Prostate gland (tissue), 2 donors: ENCODE data around the gene PP2D1. TPM values are rescaled to one million over a fixed set of nuclear protein-coding genes. Genes with fewer than 3 reads are reported as not detected.
A peak's percentile ranks its signal among the peaks of the same experiment; 100 is the strongest.

Experiments used
- DNase-seq: peaks from one replicate; pipeline ENCODE4 v3.0.0-alpha.2; 2019; ENCODE audit warnings: low spot score
- H3K27ac ChIP-seq, 2 donors: fragments of 200-600 bp; sonication (generic); 2 replicates each; pipeline ENCODE4 v1.5.1; 2017 to 2019
- H3K27me3 ChIP-seq: fragments of 200-600 bp; sonication (generic); replicated peaks from 2 replicates; pipeline ENCODE4 v1.5.1; 2019; ENCODE audit not compliant: insufficient read depth
- H3K36me3 ChIP-seq, 2 donors: fragments of 200-600 bp; sonication (generic); 1 replicate in 1 of 2; 2 replicates in 1 of 2; pipeline versions ENCODE4 v1.5.1 to v1.8.1; 2017 to 2019
- H3K4me1 ChIP-seq: fragments of 200-600 bp; sonication (generic); replicated peaks from 2 replicates; pipeline ENCODE4 v1.5.1; 2019
- H3K4me3 ChIP-seq, 2 donors: fragments of 200-600 bp; sonication (generic); 2 replicates each; pipeline ENCODE4 v1.5.1; 2017 to 2019
- H3K9me3 ChIP-seq: fragments of 200-600 bp; sonication (generic); 2 replicates; pipeline ENCODE4 v1.5.1; 2017
- POLR2A ChIP-seq: fragments of 450-650 bp; IDR thresholded peaks from one replicate; pipeline ENCODE4 v1.6.1; 2016; ENCODE audit warnings: antibody characterized with exemption, mild to moderate bottlenecking
- POLR2AphosphoS5 ChIP-seq: sonication (generic); formaldehyde crosslinking; IDR thresholded peaks from one replicate; pipeline ENCODE4 v1.6.1; 2017; ENCODE audit warnings: antibody characterized with exemption
- WGBS: methylation state at CpG from one replicate; pipeline ENCODE4 v1.1.5; 2018; 5-methylcytosine and 5-hydroxymethylcytosine counted together
- intact Hi-C: fragments of 100-400 bp; cut with DNase I; formaldehyde crosslinking; loops from one replicate; pipeline ENCODE4 v1.14.2; 2022
- total RNA-seq, 2 donors: library from RNA; depleted of rRNA; stranded (reverse); fragments of >200 nt; gene quantifications; one replicate each; pipeline ENCODE4 v1.1.0, GENCODE V29; 2016
- TF ChIP-seq, protein P1 (sequence below), 4 experiments: fragments of 200-600 bp in 2 of 4; fragments of 450-650 bp in 2 of 4; sonication (generic) in 2 of 4; IDR thresholded peaks; 1 replicate in 3 of 4; 2 replicates in 1 of 4; pipeline ENCODE4 v1.5.1; 2016 to 2019; ENCODE audit warnings: antibody characterized with exemption in 4 of 4, mild to moderate bottlenecking in 2 of 4, moderate library complexity in 2 of 4

The PP2D1 gene
- total RNA-seq, 2 donors from 2014 or later = 0.97 TPM; not detected in 1

DNA sequence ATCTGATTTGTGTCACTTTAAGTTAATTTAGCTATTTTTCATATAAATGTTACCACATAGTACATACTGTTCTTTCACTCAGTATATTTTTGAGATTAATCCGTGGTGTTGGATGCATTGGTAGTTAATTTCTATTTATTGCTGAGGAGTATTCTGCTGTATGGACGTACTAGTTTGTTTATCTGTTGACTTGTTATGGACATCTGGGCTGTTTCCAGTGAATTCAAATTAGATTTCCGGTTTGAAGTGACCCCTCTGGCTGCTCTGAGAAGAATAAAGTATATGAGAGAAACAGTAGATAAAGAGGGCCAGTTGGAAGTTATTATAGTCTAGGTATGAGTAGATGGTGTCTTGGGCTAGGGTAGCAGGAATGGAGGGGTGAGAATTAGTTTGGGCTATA lies 43.8 kb upstream of the PP2D1 start:
- WGBS = 32% methylated on average over 3 of the region's 3 CpGs
- intact Hi-C loops = no loop called here
- Histone ChIP-seq H3K4me1 (peaks cover 11% of the 10 kb centered on the region), H3K36me3 (no peaks in the 10 kb centered on the region), H3K4me3 (no peak overlapping the region), H3K27ac (peak overlapping the region; percentile 43 to 59), H3K9me3 (no peaks in the 10 kb centered on the region), H3K27me3 (no peaks in the 10 kb centered on the region)
- TF ChIP-seq POLR2AphosphoS5 (no peak), POLR2A (no peak)
- TF ChIP-seq, protein P1, sequence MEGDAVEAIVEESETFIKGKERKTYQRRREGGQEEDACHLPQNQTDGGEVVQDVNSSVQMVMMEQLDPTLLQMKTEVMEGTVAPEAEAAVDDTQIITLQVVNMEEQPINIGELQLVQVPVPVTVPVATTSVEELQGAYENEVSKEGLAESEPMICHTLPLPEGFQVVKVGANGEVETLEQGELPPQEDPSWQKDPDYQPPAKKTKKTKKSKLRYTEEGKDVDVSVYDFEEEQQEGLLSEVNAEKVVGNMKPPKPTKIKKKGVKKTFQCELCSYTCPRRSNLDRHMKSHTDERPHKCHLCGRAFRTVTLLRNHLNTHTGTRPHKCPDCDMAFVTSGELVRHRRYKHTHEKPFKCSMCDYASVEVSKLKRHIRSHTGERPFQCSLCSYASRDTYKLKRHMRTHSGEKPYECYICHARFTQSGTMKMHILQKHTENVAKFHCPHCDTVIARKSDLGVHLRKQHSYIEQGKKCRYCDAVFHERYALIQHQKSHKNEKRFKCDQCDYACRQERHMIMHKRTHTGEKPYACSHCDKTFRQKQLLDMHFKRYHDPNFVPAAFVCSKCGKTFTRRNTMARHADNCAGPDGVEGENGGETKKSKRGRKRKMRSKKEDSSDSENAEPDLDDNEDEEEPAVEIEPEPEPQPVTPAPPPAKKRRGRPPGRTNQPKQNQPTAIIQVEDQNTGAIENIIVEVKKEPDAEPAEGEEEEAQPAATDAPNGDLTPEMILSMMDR (IDR thresholded peaks at IDR 0.05) = no peak
- no peak for DNase-seq

DNA sequence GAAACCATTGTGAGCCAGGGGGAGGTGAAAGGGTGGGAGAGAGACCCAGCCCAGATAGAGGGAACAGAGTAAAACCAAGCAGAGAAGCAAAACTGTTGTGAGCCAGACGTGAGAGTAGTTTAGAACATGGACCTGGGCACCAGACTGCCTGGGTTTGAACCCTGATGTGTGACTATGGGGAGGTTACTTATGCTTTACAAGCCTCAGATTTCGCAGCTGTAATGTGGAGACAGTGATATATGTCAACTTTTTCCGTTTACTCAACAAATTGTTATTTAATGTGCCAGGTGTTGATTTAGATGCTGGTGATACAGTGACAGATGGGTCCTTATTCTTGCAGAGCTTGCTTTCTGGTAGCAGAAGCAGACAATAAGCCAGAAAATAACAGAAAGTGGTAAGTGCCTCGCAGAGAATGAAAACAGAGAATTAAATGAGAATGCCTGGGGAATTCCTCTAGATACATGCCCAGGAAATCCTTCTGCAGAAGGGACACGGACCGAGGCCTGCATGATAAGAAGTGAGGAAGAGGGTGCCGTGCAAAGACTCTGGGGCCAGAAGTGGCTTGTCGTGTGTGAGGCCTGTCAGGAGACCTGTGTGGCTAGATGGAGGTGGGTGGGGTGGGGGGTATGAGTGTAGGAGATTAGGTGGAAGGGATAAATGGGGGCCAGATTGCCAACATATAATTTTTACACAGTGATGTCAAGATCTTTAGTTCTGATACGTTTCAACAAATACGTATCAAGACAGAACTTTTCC lies 43.1 kb upstream of the PP2D1 start:
- H3K9me3 ChIP-seq = no peaks in the 10 kb centered on the region
- intact Hi-C loops = no loop called here
- no peaks in the 10 kb centered on the region for H3K36me3 ChIP-seq
- H3K27ac ChIP-seq = peak overlapping the region; percentile 43 to 59
- H3K4me1 ChIP-seq = peaks cover 11% of the 10 kb centered on the region
- no peak for DNase-seq
- H3K4me3 ChIP-seq = no peak overlapping the region
- TF ChIP-seq POLR2A (no peak), POLR2AphosphoS5 (no peak)
- TF ChIP-seq, protein P1 (IDR thresholded peaks at IDR 0.05) = no peak
- 23% methylated on average over 10 of the region's 10 CpGs for WGBS
- H3K27me3 ChIP-seq = no peaks in the 10 kb centered on the region

DNA sequence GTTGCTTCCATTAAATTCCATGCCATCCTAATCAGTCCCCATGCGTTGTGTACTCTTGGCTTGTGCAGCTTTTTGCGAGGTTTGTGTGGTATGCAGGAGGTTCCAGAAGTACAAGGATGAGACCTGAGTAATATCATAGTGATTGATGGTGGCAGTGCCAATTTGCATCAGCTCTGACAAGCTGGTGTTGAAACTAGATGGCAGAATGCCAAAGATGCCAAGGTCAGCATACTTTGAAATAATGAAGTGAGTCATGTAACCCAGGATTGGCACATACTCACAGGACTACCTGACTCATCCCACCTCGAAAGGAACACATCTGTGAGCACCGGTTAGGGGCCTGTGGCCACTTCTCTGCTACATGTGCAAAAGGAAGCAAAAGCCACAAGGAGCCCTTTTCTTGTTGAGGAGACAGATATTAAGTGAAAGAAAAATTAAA lies 42.5 kb upstream of the PP2D1 start:
- Histone ChIP-seq H3K36me3 (no peaks in the 10 kb centered on the region), H3K27me3 (no peaks in the 10 kb centered on the region), H3K9me3 (no peaks in the 10 kb centered on the region), H3K4me3 (no peak overlapping the region), H3K27ac (peak overlapping the region; percentile 43 to 59), H3K4me1 (peaks cover 11% of the 10 kb centered on the region)
- DNase-seq = peak; percentile 82
- TF ChIP-seq, protein P1 (IDR thresholded peaks at IDR 0.05) = no peak
- TF ChIP-seq POLR2AphosphoS5 = peak; percentile 70
- intact Hi-C loops = no loop called here
- 26% methylated on average over 4 of the region's 4 CpGs for WGBS

GRCh38 chr3:20052851-20053250 lies 40.8 kb upstream of the PP2D1 start:
- H3K4me3 ChIP-seq = no peak overlapping the region
- intact Hi-C loops = no loop called here
- DNase-seq = no peak
- H3K4me1 ChIP-seq = peaks cover 11% of the 10 kb centered on the region
- H3K27ac ChIP-seq = no peak overlapping the region
- WGBS = 95% methylated on average over 7 of the region's 7 CpGs
- no peaks in the 10 kb centered on the region for H3K27me3 ChIP-seq
- no peaks in the 10 kb centered on the region for H3K36me3 ChIP-seq
- TF ChIP-seq, protein P1 (IDR thresholded peaks at IDR 0.05) = no peak
- no peak for TF ChIP-seq POLR2AphosphoS5
- no peak for TF ChIP-seq POLR2A
- H3K9me3 ChIP-seq = no peaks in the 10 kb centered on the region
